Esophagus squamous epithelium (tissue), 5 donors: ENCODE results near the gene NSG1. TPM values are rescaled to one million over a fixed set of nuclear protein-coding genes. Genes with fewer than 3 reads are reported as not detected.

Experiments
- DNase-seq: peaks from one replicate; lab custom pipeline; 2025; lab: John Stamatoyannopoulos, UW
- H3K27ac ChIP-seq, 4 donors: fragments of 200-600 bp; sonication (generic); one replicate each; pipeline ENCODE4 v1.5.1; 2016 to 2019; ENCODE audit warnings: mild to moderate bottlenecking in 1 of 4
- H3K27me3 ChIP-seq, 4 donors: fragments of 200-600 bp; sonication (generic); 1 replicate in 3 of 4; 2 replicates in 1 of 4; pipeline versions ENCODE4 v1.5.1 to v1.6.0; 2017 to 2021; ENCODE audit warnings: antibody characterized with exemption in 1 of 4
- H3K36me3 ChIP-seq, 3 donors: fragments of 200-600 bp; sonication (generic); one replicate each; pipeline ENCODE4 v1.5.1; 2016 to 2019
- H3K4me1 ChIP-seq, 3 donors: fragments of 200-600 bp; sonication (generic); one replicate each; pipeline ENCODE4 v1.5.1; 2017 to 2019
- H3K4me3 ChIP-seq, 4 donors: fragments of 200-600 bp; sonication (generic); 1 replicate in 3 of 4; 2 replicates in 1 of 4; pipeline ENCODE4 v1.5.1; 2016 to 2019; ENCODE audit warnings: mild to moderate bottlenecking in 2 of 4, moderate library complexity in 1 of 4
- H3K9me3 ChIP-seq, 3 donors: fragments of 200-600 bp; sonication (generic); one replicate each; pipeline ENCODE4 v1.5.1; 2016 to 2019
- CTCF ChIP-seq, 6 experiments: fragments of 450-650 bp in 4 of 6; fragments of 200-600 bp in 2 of 6; sonication (generic) in 2 of 6; IDR thresholded peaks; one replicate each; pipeline ENCODE4 v1.5.1; 2016 to 2019; ENCODE audit warnings: antibody characterized with exemption in 6 of 6, mild to moderate bottlenecking in 4 of 6, moderate library complexity in 4 of 6
- POLR2A ChIP-seq, 4 donors: fragments of 450-650 bp; IDR thresholded peaks; one replicate each; pipeline ENCODE4 v1.6.1; 2017; ENCODE audit warnings: antibody characterized with exemption in 4 of 4, mild to moderate bottlenecking in 4 of 4, moderate library complexity in 3 of 4
- WGBS, 2 donors: methylation state at CpG; one replicate each; pipeline ENCODE4 v1.1.5; 2018; 5-methylcytosine and 5-hydroxymethylcytosine counted together
- intact Hi-C: fragments of 100-400 bp; cut with DNase I; formaldehyde crosslinking; loops from one replicate; pipeline ENCODE4 v1.15.0; 2022
- total RNA-seq, 4 donors: library from RNA; depleted of rRNA; stranded (reverse); fragments of >200 nt; gene quantifications; one replicate each; pipeline ENCODE4 v1.1.0, GENCODE V29; 2016
- donor health status: DM: yes; HTN: yes; CAD: no.

Gene NSG1
- total RNA-seq, 4 donors from 2014 or later, result 21.2 to 48.8 (median 37.5) TPM

- H3K4me1 ChIP-seq, result peaks cover 0 to 31% (median 4%) of the 10 kb centered on the region in 3 donors
- intact Hi-C loops, result no loop called here
- H3K9me3 ChIP-seq, result no peaks in the 10 kb centered on the region
- peaks cover 0 to 18% (median 0%) of the 10 kb centered on the region in 3 donors for H3K36me3 ChIP-seq
- no peak for DNase-seq
- H3K27ac ChIP-seq, result no peak overlapping the region
- 78 to 80% methylated on average over 6 to 11 of the region's 19 CpGs for WGBS, 2 donors
- no peak overlapping the region for H3K4me3 ChIP-seq
- peaks cover 0 to 50% (median 0%) of the 10 kb centered on the region in 4 donors for H3K27me3 ChIP-seq
- TF ChIP-seq POLR2A (IDR thresholded peaks at IDR 0.05) (no peak), CTCF (IDR thresholded peaks at IDR 0.05) (no peak)
These were observed 20.6 kb downstream of the NSG1 start for GRCh38 chr4:4407299-4408131.

GRCh38 chr4:4408132-4408523 lies 21.2 kb downstream of the NSG1 start:
- Histone ChIP-seq H3K4me3 (no peak overlapping the region), H3K4me1 (peaks cover 0 to 25% (median 4%) of the 10 kb centered on the region in 3 donors), H3K36me3 (peaks cover 0 to 18% (median 0%) of the 10 kb centered on the region in 3 donors), H3K9me3 (no peaks in the 10 kb centered on the region), H3K27me3 (peaks cover 0 to 44% (median 0%) of the 10 kb centered on the region in 4 donors), H3K27ac (no peak overlapping the region)
- no peak for DNase-seq
- whole genome bisulfite sequencing, 2 donors, result 17 to 51% methylated on average over 1 to 13 of the region's 13 CpGs
- intact Hi-C loops, result no loop called here
- TF ChIP-seq POLR2A (IDR thresholded peaks at IDR 0.05) (no peak), CTCF (IDR thresholded peaks at IDR 0.05) (no peak)

GRCh38 chr4:4408576-4409335 lies 21.9 kb downstream of the NSG1 start:
- H3K27ac ChIP-seq, result no peak overlapping the region
- no peak overlapping the region for H3K4me3 ChIP-seq
- H3K4me1 ChIP-seq, result peaks cover 0 to 23% (median 4%) of the 10 kb centered on the region in 3 donors
- H3K27me3 ChIP-seq, result peaks cover 0 to 38% (median 0%) of the 10 kb centered on the region in 4 donors
- DNase-seq, result no peak
- intact Hi-C loops, result no loop called here
- H3K9me3 ChIP-seq, result no peaks in the 10 kb centered on the region
- WGBS, 2 donors, result 36 to 40% methylated on average over 14 to 17 of the region's 23 CpGs
- TF ChIP-seq POLR2A (IDR thresholded peaks at IDR 0.05), result no peak
- no peak for TF ChIP-seq CTCF (IDR thresholded peaks at IDR 0.05)
- peaks cover 0 to 18% (median 0%) of the 10 kb centered on the region in 3 donors for H3K36me3 ChIP-seq

- H3K9me3 ChIP-seq, result no peaks in the 10 kb centered on the region
- TF ChIP-seq CTCF (IDR thresholded peaks at IDR 0.05) (no peak), POLR2A (IDR thresholded peaks at IDR 0.05) (no peak)
- peaks cover 0 to 18% (median 0%) of the 10 kb centered on the region in 3 donors for H3K36me3 ChIP-seq
- H3K27me3 ChIP-seq, result peaks cover 0 to 33% (median 0%) of the 10 kb centered on the region in 4 donors
- 86 to 89% methylated on average over 12 to 13 of the region's 23 CpGs for WGBS, 2 donors
- peaks cover 0 to 23% (median 4%) of the 10 kb centered on the region in 3 donors for H3K4me1 ChIP-seq
- H3K27ac ChIP-seq, result no peak overlapping the region
- no peak overlapping the region for H3K4me3 ChIP-seq
- DNase-seq, result no peak
- intact Hi-C loops, result no loop called here
These were observed 22.7 kb downstream of the NSG1 start for GRCh38 chr4:4409416-4410115.
